HL-60 (cell line): ENCODE measurements around the gene CYP17A1.

Experiments used
- POLR2AphosphoS5 ChIP-seq: IDR thresholded peaks from 2 replicates; pipeline ENCODE4 v1.6.1; 2012; ENCODE audit warnings: low read depth
- SPI1 ChIP-seq: IDR thresholded peaks from 2 replicates; pipeline ENCODE4 v1.6.1; 2012; ENCODE audit warnings: low read depth, mild to moderate bottlenecking, borderline replicate concordance
- TF ChIP-seq, protein P1 (sequence below): IDR thresholded peaks from one replicate; pipeline ENCODE4 v1.5.1; 2011; ENCODE audit warnings: low read length, control low read depth, inconsistent platforms; ENCODE audit not compliant: insufficient read depth

DNA sequence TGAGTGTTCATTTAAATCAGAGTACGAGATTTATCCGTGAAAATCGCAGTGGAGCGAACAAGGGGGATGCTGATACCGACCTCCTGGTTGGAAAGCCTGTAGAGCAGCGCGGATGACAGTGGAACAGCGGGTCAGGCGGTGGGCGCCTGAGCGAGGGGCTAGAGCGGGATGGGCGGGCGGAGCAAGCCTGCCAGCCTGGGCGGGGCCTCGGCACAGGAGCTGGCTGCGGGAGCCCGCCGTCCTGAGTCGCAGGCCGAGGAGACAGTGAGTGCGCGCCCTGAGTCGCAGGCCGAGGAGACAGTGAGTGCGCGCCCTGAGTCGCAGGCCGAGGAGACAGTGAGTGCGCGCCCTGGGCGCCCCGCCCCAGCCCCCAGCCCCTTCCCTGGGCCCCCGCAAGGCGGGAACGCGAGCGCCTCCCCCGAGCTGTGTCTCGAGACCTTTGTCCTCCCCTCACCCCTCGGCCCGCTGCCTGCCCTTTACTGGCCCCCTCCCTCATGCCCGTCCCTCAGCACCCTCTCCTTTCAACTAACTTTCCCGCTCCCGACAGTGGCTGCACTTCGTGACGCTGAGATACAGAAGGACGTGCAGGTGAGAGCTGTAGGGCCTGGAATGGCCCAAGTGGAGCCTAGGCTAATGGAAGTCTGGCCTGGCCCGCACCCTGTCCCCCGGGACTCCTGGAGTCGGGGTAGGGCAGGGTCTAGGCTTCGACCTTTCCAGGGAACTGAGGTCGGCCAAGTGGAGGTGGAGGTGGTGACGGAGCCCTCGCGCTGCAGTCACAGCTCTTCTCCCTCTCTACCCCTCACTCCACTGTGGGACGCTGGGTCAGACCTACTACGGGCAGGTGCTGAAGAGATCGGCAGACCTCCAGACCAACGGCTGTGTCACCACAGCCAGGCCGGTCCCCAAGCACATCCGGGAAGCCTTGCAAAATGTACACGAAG lies 32.3 kb upstream of the CYP17A1 start, which contains the start of gene AS3MT:
- TF ChIP-seq SPI1 (no peak), POLR2AphosphoS5 (no peak)
- TF ChIP-seq, protein P1, sequence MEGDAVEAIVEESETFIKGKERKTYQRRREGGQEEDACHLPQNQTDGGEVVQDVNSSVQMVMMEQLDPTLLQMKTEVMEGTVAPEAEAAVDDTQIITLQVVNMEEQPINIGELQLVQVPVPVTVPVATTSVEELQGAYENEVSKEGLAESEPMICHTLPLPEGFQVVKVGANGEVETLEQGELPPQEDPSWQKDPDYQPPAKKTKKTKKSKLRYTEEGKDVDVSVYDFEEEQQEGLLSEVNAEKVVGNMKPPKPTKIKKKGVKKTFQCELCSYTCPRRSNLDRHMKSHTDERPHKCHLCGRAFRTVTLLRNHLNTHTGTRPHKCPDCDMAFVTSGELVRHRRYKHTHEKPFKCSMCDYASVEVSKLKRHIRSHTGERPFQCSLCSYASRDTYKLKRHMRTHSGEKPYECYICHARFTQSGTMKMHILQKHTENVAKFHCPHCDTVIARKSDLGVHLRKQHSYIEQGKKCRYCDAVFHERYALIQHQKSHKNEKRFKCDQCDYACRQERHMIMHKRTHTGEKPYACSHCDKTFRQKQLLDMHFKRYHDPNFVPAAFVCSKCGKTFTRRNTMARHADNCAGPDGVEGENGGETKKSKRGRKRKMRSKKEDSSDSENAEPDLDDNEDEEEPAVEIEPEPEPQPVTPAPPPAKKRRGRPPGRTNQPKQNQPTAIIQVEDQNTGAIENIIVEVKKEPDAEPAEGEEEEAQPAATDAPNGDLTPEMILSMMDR, result no peak
